Right cardiac atrium (tissue), 5 donors: ENCODE results near the gene ENHO. TPM values are rescaled to one million over a fixed set of nuclear protein-coding genes. Genes with fewer than 3 reads are reported as not detected.

Source experiments
- ATAC-seq, 2 donors: fragments of 200-7000 bp; cut with Tn5 transposase; one replicate each; pipeline versions ENCODE4 v1.8.0 to v1.9.1; 2020; ENCODE audit warnings: moderate library complexity in 2 of 2, mild to moderate bottlenecking in 1 of 2
- DNase-seq, 3 donors: peaks; one replicate each; pipeline ENCODE4 v3.0.0-alpha.2; 2020
- H3K27ac ChIP-seq: one replicate; pipeline ENCODE4 v1.5.1; 2013; ENCODE audit warnings: mild to moderate bottlenecking, low read length, control low read depth, moderate library complexity
- H3K27me3 ChIP-seq: one replicate; pipeline ENCODE4 v1.6.1; 2013; ENCODE audit not compliant: control insufficient read depth, insufficient read depth
- H3K4me1 ChIP-seq: one replicate; pipeline ENCODE4 v1.6.1; 2013; ENCODE audit warnings: low read length; ENCODE audit not compliant: control insufficient read depth, insufficient read depth
- H3K4me3 ChIP-seq: one replicate; pipeline ENCODE4 v1.5.1; 2013; ENCODE audit warnings: low read length, control low read depth
- H3K9me3 ChIP-seq: one replicate; pipeline ENCODE4 v1.6.1; 2013; ENCODE audit warnings: low read length; ENCODE audit not compliant: control insufficient read depth
- WGBS: extraction: QIAGEN DNeasy Blood & Tissue Kit; methylation state at CpG from one replicate; pipeline ENCODE4 v1.1.7; 2013; 5-methylcytosine and 5-hydroxymethylcytosine counted together
- intact Hi-C, 4 donors: fragments of 100-400 bp; cut with DNase I; formaldehyde crosslinking; loops; one replicate each; pipeline versions ENCODE4 v1.11.0 to v1.14.0; 2022 to 2023
- polyA plus RNA-seq: library from polyadenylated mRNA; stranded (reverse); fragments of 200-250 nt; gene quantifications from one replicate; pipeline ENCODE4 v1.2.3, GENCODE V29; 2013
- total RNA-seq, 4 donors: library from RNA; stranded (reverse); fragmentation: NEBNext Ultra II Directional; extraction: Animal tissue kit (Norgen Biotek cat#: 25700); gene quantifications; one replicate each; pipeline ENCODE4 v1.2.1, GENCODE V29; 2021
- donor health status: healthy with polysubstance abuse.
- donor health status: DM: no; HTN: yes; CAD: no.
- donor health status: DM: no; HTN: no; CAD: no.
- donor health status: DM: no; HTN: yes; CAD: no; lungs with severe emphysema.
- donor health status: DM: yes; HTN: yes; CAD: no.

Gene ENHO
- total and polyA plus RNA-seq, 5 donors = 0.67 to 3.2 (median 1.6) TPM

DNA sequence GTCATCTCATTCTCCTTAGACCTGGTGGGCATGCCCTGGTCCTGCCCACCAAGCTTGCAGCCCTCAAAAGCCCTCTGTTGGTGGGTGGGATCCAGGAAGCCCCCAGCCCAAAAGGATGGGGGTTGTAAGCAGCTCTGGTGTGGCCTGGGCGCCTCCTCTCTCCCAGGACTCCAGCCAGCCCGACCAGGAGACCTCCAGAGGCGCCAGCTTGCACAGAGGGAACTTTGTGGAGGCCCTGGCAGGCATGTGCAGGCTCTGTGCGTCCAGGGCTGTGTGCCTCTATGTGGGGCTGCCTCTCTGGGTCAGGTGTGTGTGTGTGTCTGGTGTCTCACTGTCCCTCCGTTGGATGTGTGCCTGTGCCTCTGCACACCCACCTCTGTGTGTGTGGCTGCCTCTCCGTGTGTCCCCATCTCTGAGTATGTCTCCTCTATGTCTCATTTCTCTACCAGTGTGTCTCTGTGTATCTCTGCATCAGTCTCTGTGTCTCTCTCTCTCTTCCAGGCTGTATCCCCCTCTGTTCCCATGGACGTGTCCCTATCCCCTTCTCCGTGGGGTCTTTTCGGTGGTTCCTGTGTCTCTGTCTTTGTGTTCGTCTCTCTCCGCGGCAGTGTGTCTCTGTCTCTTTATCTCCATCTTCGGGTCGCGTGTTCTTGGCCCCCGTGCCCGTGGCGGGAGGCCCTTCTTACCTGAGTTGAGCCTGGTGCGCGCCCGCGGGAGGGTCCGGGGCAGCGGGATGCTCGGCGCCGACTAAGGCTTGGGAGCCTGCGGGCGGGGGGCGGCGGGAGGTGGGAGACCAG lies 501 bp downstream of the ENHO start:
- DNase-seq = peak in 2 of 3 donors; percentile 32 to 75
- WGBS = 16% methylated on average over 31 of the region's 31 CpGs
- Histone ChIP-seq H3K9me3 (no peaks in the 10 kb centered on the region), H3K4me1 (no peaks in the 10 kb centered on the region), H3K27me3 (no peaks in the 10 kb centered on the region), H3K4me3 (peak overlapping the region; percentile 49), H3K27ac (no peak overlapping the region)
- ATAC-seq = no peak
- intact Hi-C loops = no loop called here

DNA sequence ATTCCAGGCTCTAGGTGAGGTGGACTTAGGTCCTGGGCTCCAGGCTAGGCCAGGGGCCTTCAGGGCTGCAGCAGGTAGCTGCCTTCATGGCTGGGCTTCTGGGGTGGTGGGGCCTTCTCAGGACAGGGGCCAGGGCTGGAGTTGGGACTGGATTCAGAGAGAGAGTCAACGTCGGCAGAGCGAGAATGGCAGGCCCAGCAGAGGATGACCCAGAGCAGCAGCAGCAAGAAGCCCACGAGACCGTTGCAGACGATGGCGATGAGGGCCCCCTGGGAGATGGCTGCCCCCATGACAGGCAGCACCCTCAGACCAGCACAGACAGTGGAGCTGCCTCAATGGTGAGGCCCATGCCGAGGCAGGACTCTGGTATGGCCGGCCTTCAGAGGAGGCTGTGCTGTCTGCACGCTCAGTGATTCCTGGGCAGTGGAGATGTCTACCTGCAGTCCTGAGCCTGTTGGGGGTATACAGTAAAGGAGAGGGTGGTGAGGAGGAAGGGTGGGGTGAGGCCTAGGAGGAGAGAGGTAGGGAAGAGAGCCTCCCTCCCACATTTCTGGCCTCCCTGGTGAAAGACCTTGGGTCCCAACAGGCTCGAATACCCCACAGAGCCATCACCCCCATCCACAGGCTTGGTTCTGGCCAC lies 1.3 kb downstream of the ENHO start:
- Histone ChIP-seq H3K4me3 (no peak overlapping the region), H3K27me3 (no peaks in the 10 kb centered on the region), H3K4me1 (no peaks in the 10 kb centered on the region), H3K27ac (no peak overlapping the region), H3K9me3 (no peaks in the 10 kb centered on the region)
- 94% methylated on average over 11 of the region's 11 CpGs for WGBS
- intact Hi-C loops = no loop called here
- no peak for ATAC-seq
- no peak for DNase-seq

DNA sequence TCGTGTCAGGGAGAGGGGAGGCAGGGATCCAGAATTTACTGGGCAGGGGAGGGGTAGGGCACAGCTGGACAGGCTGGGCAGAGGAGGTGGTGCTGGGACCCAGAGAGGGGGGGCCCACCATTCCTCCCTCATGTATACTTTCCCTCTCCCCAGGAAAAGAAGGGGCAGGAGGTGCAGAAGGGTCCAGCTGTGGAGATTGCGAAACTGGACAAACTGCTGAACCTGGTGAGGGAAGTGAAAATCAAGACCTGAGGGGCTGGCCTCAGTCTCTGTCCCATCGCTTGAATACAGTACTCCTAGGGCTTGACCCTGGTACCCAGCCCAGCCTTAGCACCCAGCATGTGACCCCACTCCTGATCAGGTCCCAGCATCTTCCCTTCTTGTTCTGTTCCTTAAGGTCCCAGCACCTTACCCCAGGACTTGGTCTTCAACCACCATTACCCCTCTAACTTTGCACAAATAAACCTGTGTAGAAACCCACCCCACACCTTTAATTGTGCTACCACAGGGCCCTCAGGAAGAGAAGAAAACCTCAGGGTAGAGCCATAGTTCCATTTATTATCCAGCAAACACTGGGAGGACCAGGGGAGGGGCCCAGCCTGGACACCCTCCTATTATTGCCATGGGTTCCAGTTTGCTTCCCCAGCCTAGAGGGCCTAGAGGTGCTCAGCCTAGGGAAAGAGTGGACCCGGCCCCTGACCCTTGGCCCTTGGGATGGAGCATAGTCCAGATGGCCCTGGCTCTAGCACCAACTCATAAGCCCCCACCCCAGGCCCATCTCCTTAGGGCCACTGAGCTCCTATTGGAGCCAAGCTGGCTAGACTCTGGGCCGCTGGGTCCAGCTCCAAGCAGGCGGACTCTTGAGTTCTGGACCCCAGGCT lies 2.0 kb downstream of the ENHO start:
- Histone ChIP-seq H3K27me3 (no peaks in the 10 kb centered on the region), H3K27ac (no peak overlapping the region), H3K4me1 (no peaks in the 10 kb centered on the region), H3K9me3 (no peaks in the 10 kb centered on the region), H3K4me3 (no peak overlapping the region)
- ATAC-seq (no peak), DNase-seq (no peak)
- 94% methylated on average over 6 of the region's 6 CpGs for WGBS
- intact Hi-C loops = no loop called here

DNA sequence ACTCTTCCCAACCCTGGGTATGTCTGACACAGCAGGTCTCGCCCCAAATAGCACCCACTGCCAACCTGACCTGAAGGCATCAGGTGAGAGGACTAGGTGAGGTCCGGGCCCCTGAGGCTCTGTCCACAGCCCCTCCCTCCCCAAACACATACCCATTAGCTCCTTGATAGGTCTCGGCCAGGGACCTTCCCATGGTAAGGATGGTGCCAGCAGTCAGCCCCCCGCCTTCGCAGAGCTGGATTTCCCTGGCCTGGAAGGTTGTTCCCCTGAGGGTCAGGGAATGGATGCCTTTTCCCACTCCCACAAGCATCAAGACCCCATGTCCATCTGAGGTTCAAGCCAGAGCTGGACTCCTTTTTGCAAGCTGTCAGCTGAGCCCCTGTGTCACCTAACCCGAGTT lies 2.7 kb downstream of the ENHO start:
- DNase-seq = no peak
- 87% methylated on average over 6 of the region's 6 CpGs for WGBS

DNA sequence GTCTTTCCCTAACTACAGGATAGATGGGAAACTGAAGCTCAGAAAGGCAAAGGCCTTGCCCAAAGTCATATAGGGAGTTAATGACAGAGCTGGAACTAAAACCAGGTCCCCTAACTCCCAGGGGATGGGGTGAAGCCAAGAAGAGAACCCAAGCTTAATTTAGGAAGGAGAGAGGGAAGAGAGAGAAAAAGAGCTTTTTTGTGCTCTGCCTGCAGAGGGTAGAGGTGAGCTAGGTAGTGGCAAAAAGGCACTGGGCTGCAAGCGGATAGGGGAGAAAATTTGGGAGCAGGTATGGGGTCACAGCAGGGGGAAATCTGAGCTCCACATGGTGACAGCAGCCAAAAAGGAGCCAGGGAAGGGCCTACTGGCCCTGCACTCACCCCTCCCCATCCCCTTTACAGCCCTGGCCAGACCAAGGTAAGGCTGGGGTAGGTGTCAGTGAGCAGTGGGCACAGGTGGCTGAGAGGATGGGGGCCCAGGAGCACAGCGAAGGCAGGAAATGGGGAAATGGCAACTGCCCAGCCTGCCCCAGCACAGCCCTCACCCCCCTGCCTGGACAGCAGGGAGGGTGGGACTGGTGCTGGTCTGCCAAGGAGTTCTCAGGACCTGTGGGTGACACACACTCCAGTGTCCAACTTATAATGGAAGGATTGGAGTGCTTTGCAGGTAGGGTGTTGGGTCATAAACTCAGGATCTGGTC lies 3.3 kb downstream of the ENHO start:
- WGBS = 93% methylated on average over 2 of the region's 2 CpGs
- no peak for ATAC-seq
- no peak overlapping the region for H3K27ac ChIP-seq
- DNase-seq = no peak
- intact Hi-C loops = no loop called here
- no peaks in the 10 kb centered on the region for H3K9me3 ChIP-seq
- H3K27me3 ChIP-seq = no peaks in the 10 kb centered on the region
- H3K4me1 ChIP-seq = no peaks in the 10 kb centered on the region
- H3K4me3 ChIP-seq = no peak overlapping the region

More for the DNA sequence above, 2.7 kb downstream of the ENHO start:
- Histone ChIP-seq H3K9me3 (no peaks in the 10 kb centered on the region), H3K27me3 (no peaks in the 10 kb centered on the region), H3K4me1 (no peaks in the 10 kb centered on the region), H3K27ac (no peak overlapping the region), H3K4me3 (no peak overlapping the region)
- intact Hi-C loops = no loop called here
- ATAC-seq = no peak

DNA sequence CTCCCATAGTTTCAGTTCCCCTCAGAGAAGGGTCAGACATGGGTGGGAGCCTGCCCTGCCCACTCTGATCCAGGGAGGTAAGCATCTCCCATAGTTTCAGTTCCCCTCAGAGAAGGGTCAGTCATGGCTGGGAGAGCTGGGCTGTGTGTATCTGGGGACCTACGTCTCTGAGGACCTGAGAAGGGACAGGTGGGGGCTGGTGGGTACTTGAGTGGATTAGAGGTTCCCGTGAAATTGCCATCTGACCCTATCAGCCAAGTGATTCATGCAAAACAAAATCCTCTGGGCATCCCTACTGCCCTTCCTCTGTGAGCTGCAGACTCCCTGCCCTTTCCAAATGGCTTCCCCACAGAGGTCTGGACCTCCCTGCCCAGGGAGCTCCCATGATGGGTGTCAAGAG lies 3.9 kb downstream of the ENHO start:
- Histone ChIP-seq H3K27ac (no peak overlapping the region), H3K4me1 (no peaks in the 10 kb centered on the region), H3K27me3 (no peaks in the 10 kb centered on the region), H3K4me3 (no peak overlapping the region), H3K9me3 (no peaks in the 10 kb centered on the region)
- intact Hi-C loops = no loop called here
- DNase-seq = no peak
- no peak for ATAC-seq
- 87% methylated on average over 2 of the region's 2 CpGs for WGBS

DNA sequence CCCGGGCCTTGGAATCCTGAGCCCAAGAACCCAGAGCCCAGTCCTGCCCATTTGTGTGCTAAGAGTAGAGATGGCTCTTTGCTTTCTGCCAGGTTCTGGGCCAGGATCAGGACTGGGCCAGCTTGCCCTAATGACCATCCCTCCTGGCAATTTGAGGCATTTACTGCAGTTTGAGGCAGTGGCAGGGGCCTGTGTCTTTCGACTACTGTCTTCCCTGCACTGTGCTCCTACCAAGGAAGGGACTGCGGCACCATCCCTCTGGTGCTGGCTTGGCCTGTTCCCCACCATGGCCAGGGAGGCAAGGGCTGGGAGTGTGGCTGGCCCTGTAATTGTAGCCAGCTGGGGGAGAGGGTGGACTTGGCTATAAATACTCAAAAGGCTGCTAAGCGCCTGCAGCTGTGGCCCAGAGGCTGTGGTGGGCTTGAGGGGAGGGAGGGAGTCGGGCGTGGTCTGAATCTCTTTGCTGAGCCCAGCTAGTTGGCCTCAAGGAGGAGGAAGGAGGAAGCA lies 4.6 kb downstream of the ENHO start:
- Histone ChIP-seq H3K27ac (no peak overlapping the region), H3K4me1 (no peaks in the 10 kb centered on the region), H3K9me3 (no peaks in the 10 kb centered on the region), H3K27me3 (no peaks in the 10 kb centered on the region), H3K4me3 (no peak overlapping the region)
- DNase-seq = no peak
- WGBS = 85% methylated on average over 6 of the region's 6 CpGs
- intact Hi-C loops = no loop called here
- no peak for ATAC-seq

DNA sequence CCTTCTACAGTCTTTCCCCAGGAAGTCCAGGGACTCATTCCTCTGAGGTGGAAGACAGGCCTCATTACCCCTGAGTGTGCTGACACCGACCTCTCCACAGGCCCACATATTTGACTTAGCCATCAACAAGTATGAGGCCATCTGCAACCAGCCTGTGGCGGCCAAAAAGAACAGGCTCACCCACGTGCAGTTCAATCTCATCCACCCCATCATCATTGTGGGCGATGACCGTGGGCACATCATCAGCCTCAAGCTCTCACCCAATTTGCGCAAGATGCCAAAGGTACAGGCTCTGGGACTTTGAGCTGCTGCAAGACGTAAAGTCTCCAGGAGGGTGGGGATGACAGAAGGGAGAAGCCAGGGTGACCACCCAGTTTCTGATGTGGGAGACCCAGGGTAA lies 5.6 kb downstream of the ENHO start:
- ATAC-seq (no peak), DNase-seq (no peak)
- intact Hi-C loops = no loop called here
- 88% methylated on average over 7 of the region's 7 CpGs for WGBS
- Histone ChIP-seq H3K27me3 (no peaks in the 10 kb centered on the region), H3K27ac (no peak overlapping the region), H3K4me3 (no peak overlapping the region), H3K4me1 (no peaks in the 10 kb centered on the region), H3K9me3 (no peaks in the 10 kb centered on the region)

DNA sequence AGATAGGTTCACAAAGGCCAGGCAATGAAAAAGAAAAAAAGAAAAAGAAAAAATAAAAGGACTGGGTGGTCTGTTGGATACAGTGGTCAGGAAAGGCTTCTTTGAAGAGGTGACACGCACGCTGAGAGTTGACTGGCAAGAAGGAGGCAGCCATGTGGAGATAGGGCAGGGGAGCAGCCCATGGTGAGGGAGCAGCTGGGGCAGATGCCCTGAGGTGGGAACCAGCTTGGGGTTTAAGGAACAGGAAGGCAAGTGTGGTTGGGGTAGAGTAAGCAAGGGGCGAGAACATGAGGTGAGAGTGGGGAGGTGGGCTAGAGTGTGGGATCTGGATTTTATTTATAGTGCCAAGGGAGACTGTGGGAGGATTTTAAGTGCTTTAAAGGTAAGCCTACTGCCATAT lies 6.8 kb downstream of the ENHO start:
- H3K4me1 ChIP-seq = no peaks in the 10 kb centered on the region
- no peak for DNase-seq
- no peaks in the 10 kb centered on the region for H3K27me3 ChIP-seq
- no peak overlapping the region for H3K27ac ChIP-seq
- intact Hi-C loops = no loop called here
- ATAC-seq = no peak
- H3K9me3 ChIP-seq = no peaks in the 10 kb centered on the region
- no peak overlapping the region for H3K4me3 ChIP-seq
- 92% methylated on average over 3 of the region's 3 CpGs for WGBS

DNA sequence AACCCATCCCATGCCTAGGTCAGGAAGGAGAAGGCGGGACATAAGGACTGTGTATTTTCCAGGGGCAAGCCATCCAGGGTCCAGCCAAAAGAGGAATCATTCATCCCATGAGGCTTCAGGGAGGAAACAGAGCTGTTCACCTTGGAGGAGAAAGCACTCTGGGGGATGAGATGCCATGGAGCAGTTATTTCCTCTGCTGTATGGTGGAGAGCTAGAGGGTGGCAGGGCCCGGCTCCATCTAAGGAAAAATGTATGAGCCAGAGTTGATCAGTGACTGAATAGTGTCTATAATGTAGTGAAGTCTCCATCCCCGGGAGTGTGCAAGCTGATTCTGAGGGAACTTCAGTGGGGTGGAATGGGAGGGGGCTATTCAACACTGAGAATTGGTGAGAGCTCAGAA lies 8.0 kb downstream of the ENHO start:
- no peak for ATAC-seq

More for the DNA sequence above, 8.0 kb downstream of the ENHO start:
- 91% methylated on average over 3 of the region's 3 CpGs for WGBS
- Histone ChIP-seq H3K4me3 (no peak overlapping the region), H3K27ac (no peak overlapping the region), H3K4me1 (no peaks in the 10 kb centered on the region), H3K27me3 (no peaks in the 10 kb centered on the region), H3K9me3 (no peaks in the 10 kb centered on the region)
- DNase-seq = no peak
- intact Hi-C loops = no loop called here
